Measurements from ENCODE around the gene GPR15.

Gene GPR15

GRCh38 chr3:98504539-98504938 is 27.2 kb upstream of the GPR15 start:
- no peak for ATAC-seq

GRCh38 chr3:98508582-98508981 is 23.2 kb upstream of the GPR15 start:
- no peak for ATAC-seq
- TF ChIP-seq TOX (CRISPR knock-in tag; IDR thresholded peaks at IDR 0.05; ENCODE audit: borderline replicate concordance) (no peak), RARB (CRISPR knock-in tag; IDR thresholded peaks at IDR 0.05) (no peak), GLIS3 (CRISPR knock-in tag; IDR thresholded peaks at IDR 0.05) (no peak), ZFP3 (CRISPR knock-in tag; IDR thresholded peaks at IDR 0.05) (no peak), ISL1 (CRISPR knock-in tag; IDR thresholded peaks at IDR 0.05) (no peak), ZNF8 (CRISPR knock-in tag; IDR thresholded peaks at IDR 0.05) (no peak), ZC3H10 (CRISPR knock-in tag; IDR thresholded peaks at IDR 0.05) (no peak), PPARA (CRISPR knock-in tag; IDR thresholded peaks at IDR 0.05; ENCODE audit: borderline replicate concordance) (no peak), ZNF70 (CRISPR knock-in tag; IDR thresholded peaks at IDR 0.05) (no peak), SNAI2 (CRISPR knock-in tag; IDR thresholded peaks at IDR 0.05) (no peak), ZNF565 (CRISPR knock-in tag; conservative IDR thresholded peaks at IDR 0.05; ENCODE audit: low read depth) (no peak), PATZ1 (CRISPR knock-in tag; IDR thresholded peaks at IDR 0.05; ENCODE audit: borderline replicate concordance) (no peak), ARNTL (CRISPR knock-in tag; IDR thresholded peaks at IDR 0.05; ENCODE audit: borderline replicate concordance, low read depth) (no peak), CREB5 (CRISPR knock-in tag; IDR thresholded peaks at IDR 0.05; ENCODE audit: low read depth) (no peak), CSRNP3 (CRISPR knock-in tag; IDR thresholded peaks at IDR 0.05) (no peak)

More at GRCh38 chr3:98504539-98504938, 27.2 kb upstream of the GPR15 start:
- TF ChIP-seq CSDC2 (CRISPR knock-in tag; IDR thresholded peaks at IDR 0.05) (no peak), ZNF8 (CRISPR knock-in tag; IDR thresholded peaks at IDR 0.05) (no peak), ZFP30 (CRISPR knock-in tag; IDR thresholded peaks at IDR 0.05) (no peak), TSHZ2 (CRISPR knock-in tag; IDR thresholded peaks at IDR 0.05) (no peak), ESRRG (CRISPR knock-in tag; IDR thresholded peaks at IDR 0.05) (no peak), CSRNP3 (CRISPR knock-in tag; IDR thresholded peaks at IDR 0.05) (no peak), TCF4 (CRISPR knock-in tag; IDR thresholded peaks at IDR 0.05; ENCODE audit: borderline replicate concordance) (no peak), ZFP3 (CRISPR knock-in tag; IDR thresholded peaks at IDR 0.05) (no peak), PATZ1 (CRISPR knock-in tag; IDR thresholded peaks at IDR 0.05; ENCODE audit: borderline replicate concordance) (no peak), TOX (CRISPR knock-in tag; IDR thresholded peaks at IDR 0.05; ENCODE audit: borderline replicate concordance) (no peak)
